DND-41 (cell line): ENCODE results near the gene NDUFB1.

Source experiments
- CTCF ChIP-seq: IDR thresholded peaks from 2 replicates; pipeline ENCODE4 v1.5.1; 2012; ENCODE audit warnings: borderline replicate concordance, low read length, moderate library complexity, mild to moderate bottlenecking; ENCODE audit not compliant: poor library complexity, severe bottlenecking; ENCODE audit errors: extremely low read depth
- EZH2 ChIP-seq: IDR thresholded peaks from 3 replicates; pipeline ENCODE4 v1.6.1; 2012; ENCODE audit warnings: borderline replicate concordance, low read depth, mild to moderate bottlenecking, moderate library complexity, low read length, inconsistent platforms; ENCODE audit not compliant: severe bottlenecking

- no peak for TF ChIP-seq CTCF
- TF ChIP-seq EZH2, result no peak
Measured at GRCh38 chr14:92153581-92153980, 32.1 kb upstream of the NDUFB1 start.
